Urinary bladder (tissue), 4 donors: Measurements from ENCODE around the gene CCS. TPM values are rescaled to one million over a fixed set of nuclear protein-coding genes. Genes with fewer than 3 reads are reported as not detected.
"Not testable (repeated sequence)": the region's sequence is repeated elsewhere in the genome, so short reads cannot be mapped to it uniquely, and the experiment has no call there.

ENCODE experiments used
- DNase-seq: peaks from one replicate; pipeline ENCODE4 v3.0.0-alpha.2; 2015; ENCODE audit errors: extremely low spot score
- H3K27ac ChIP-seq: one replicate; pipeline ENCODE4 v1.5.1; 2013; ENCODE audit warnings: low read depth, mild to moderate bottlenecking, moderate library complexity
- H3K36me3 ChIP-seq: one replicate; pipeline ENCODE4 v1.6.1; 2013; ENCODE audit warnings: mild to moderate bottlenecking, moderate library complexity; ENCODE audit not compliant: insufficient read depth
- H3K4me1 ChIP-seq: one replicate; pipeline ENCODE4 v1.6.1; 2013; ENCODE audit warnings: mild to moderate bottlenecking, moderate library complexity; ENCODE audit not compliant: insufficient read depth
- H3K4me3 ChIP-seq: one replicate; pipeline ENCODE4 v1.5.1; 2013; ENCODE audit warnings: low read depth, low read length
- WGBS: extraction: QIAGEN DNeasy Blood & Tissue Kit; methylation state at CpG from one replicate; pipeline ENCODE4 v1.1.7; 2013; 5-methylcytosine and 5-hydroxymethylcytosine counted together
- polyA plus RNA-seq: library from polyadenylated mRNA; stranded (reverse); fragments of 200-250 nt; gene quantifications from one replicate; pipeline ENCODE4 v1.2.3, GENCODE V29; 2013
- total RNA-seq: library from RNA; depleted of rRNA; stranded (reverse); fragments of >200 nt; gene quantifications from one replicate; pipeline ENCODE4 v1.2.3, GENCODE V29; 2014
- donor health status: healthy with polysubstance abuse.
- donor health status: healthy.

CCS gene
- total and polyA plus RNA-seq, 2 donors: 31.7 to 64.7 TPM

DNA sequence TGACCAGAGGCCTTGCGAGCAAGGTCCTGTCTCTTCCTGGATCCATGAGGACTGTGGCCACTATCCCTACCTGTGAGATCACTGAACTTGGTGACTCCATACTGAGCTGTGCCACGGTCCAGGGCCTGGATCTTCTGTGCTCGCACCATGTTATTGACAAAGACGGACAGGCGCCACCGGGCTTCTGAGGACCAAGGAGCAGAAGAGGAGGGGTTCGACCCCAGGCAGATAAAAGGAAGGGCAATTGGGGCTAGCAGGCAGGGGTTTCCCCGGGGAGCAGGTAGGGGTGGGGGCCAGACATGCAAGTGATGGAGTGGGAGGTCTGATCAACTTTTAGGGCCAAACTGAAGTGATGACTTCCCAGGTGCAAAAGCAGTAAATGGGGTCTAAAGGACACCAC is 26.8 kb upstream of the CCS start:
- DNase-seq: no peak
- Histone ChIP-seq H3K36me3 (no peaks in the 10 kb centered on the region), H3K27ac (no peak overlapping the region), H3K4me3 (no peak overlapping the region), H3K4me1 (peaks cover 2% of the 10 kb centered on the region)
- WGBS: 95% methylated on average over 8 of the region's 8 CpGs

- H3K4me1 ChIP-seq: peaks cover 2% of the 10 kb centered on the region
- peak overlapping the region; percentile 68 for H3K4me3 ChIP-seq
- DNase-seq: no peak
- no peaks in the 10 kb centered on the region for H3K36me3 ChIP-seq
- no peak overlapping the region for H3K27ac ChIP-seq
- WGBS: 59% methylated on average over 15 of the region's 15 CpGs
Measured at GRCh38 chr11:66567787-66568123, 25.2 kb upstream of the CCS start.

GRCh38 chr11:66568124-66568916 is 24.7 kb upstream of the CCS start, which contains the start of gene CTSF:
TSS of gene CTSF (minus strand) at chr11:66568606. CDS start at chr11:66568486, 120 bp downstream.
- H3K4me1 ChIP-seq: peaks cover 2% of the 10 kb centered on the region
- no peak for DNase-seq
- WGBS: 3% methylated on average over 77 of the region's 77 CpGs
- H3K36me3 ChIP-seq: no peaks in the 10 kb centered on the region
- H3K27ac ChIP-seq: no peak within 1 kb of the TSS
- peak within 1 kb of the TSS; percentile 68 for H3K4me3 ChIP-seq

DNA sequence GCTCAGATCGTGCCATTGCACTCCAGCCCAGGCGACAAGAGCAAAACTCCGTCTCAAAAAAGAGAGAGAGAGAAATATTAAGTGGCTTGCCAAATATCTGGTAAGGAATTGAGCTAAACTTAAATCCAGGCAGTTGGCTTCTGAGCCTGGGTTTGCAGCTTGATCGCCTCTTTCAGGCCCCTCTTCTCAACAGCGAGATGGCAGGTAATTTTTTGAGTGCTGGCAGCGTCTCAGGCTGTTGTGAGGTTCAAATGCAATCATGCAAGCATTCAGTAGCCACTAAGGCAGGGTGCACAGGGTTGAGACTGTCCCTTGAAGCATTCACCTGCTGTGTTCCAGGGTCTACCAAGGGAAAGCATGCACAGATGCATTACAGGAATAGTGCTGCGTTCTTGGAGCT is 23.9 kb upstream of the CCS start:
- 85% methylated on average over 7 of the region's 7 CpGs for WGBS
- H3K27ac ChIP-seq: no peak overlapping the region
- no peaks in the 10 kb centered on the region for H3K36me3 ChIP-seq
- DNase-seq: no peak
- no peak overlapping the region for H3K4me3 ChIP-seq
- peaks cover 2% of the 10 kb centered on the region for H3K4me1 ChIP-seq

DNA sequence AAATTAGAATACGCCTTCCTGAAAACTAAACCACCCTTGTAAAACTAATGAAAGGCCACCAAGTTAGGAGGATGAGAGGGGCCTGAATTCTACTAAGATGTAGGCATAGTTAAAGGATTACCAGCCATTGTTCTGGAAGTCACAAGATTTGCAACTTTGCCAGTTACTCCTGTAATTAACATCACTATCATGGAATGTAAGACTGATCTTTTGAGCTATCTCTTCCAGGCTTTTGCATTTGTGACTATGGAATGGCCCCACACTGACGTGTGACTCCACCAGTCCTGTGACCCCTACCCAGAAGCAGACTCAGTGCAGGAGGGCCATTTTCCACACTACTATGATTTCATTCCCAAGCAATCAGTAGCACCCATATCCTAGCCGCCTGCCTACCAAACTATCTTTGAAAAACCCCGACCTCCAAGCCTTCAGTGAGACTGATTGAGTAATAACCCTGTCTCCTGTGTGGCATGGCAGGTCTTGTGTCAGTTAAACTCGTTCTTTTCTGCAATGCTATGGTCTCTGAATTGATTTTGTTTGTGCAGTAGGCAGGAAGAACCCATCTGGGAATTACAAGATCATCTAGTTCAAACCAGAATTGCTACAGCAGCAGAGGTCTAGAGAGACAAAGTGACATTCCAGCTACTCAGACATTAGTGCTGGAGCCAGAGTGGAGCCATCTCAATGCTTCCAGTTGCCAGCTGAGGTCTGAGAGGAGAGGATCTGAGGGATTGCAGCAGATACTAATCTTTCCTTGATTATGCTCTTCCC is 22.7 kb upstream of the CCS start:
- 54% methylated on average over 5 of the region's 5 CpGs for WGBS
- DNase-seq: no peak
- Histone ChIP-seq H3K4me3 (no peak overlapping the region), H3K36me3 (no peaks in the 10 kb centered on the region), H3K27ac (no peak overlapping the region), H3K4me1 (peaks cover 2% of the 10 kb centered on the region)

DNA sequence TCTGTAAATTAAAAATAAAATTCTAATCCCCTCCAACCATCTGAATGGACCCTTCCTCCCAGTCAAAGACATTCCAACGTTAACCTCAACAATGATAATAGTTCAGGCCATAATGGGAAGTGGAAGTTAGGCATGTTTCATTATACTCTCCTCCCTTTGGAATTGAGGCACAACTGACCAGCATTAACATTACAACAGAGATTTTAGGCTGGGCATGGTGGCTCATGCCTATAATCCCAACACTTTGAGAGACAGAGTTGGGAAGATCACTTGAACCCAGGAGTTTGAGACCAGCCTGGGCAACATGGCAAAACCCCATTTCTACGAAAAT is 22.2 kb upstream of the CCS start:
- WGBS: 62% methylated on average over 2 of the region's 2 CpGs

DNA sequence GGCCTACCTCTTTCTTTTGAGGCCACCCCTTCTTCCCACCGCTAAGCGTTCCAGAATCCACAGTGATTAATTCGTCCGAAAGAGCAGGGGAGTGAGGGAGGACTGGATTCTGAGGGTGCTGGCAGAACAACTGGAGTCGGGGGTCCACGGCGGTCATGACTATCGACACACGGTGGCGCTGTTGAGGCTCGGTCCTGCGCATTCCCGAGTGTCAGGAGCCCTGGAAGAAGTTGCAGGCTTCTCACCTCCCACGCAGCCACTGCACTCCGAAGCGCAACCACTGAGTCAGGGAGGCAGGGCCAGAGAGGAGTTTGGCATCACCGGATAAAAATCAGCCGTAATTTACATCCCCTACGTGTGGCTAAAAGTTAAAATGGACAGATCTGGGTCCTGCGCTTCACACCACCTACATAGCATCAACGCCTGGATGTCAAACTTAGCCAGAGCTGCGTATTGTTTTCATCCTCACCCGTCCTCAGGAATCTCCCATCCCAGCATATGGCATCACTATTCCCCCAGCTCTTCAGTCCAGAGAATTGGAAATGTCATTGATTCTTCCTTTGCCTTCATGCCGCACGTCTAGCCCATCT is 13.9 kb upstream of the CCS start:
- Histone ChIP-seq H3K36me3 (no peaks in the 10 kb centered on the region), H3K27ac (no peak overlapping the region), H3K4me1 (no peaks in the 10 kb centered on the region), H3K4me3 (no peak overlapping the region)
- DNase-seq: no peak
- 16% methylated on average over 25 of the region's 25 CpGs for WGBS

More for the DNA sequence above, 22.2 kb upstream of the CCS start:
- Histone ChIP-seq H3K4me3 (no peak overlapping the region), H3K36me3 (no peaks in the 10 kb centered on the region), H3K27ac (no peak overlapping the region), H3K4me1 (peaks cover 2% of the 10 kb centered on the region)
- DNase-seq: no peak

- no peak overlapping the region for H3K27ac ChIP-seq
- DNase-seq: no peak
- 78% methylated on average over 5 of the region's 5 CpGs for WGBS
- H3K4me3 ChIP-seq: no peak overlapping the region
- H3K4me1 ChIP-seq: no peaks in the 10 kb centered on the region
- H3K36me3 ChIP-seq: no peaks in the 10 kb centered on the region
Measured at GRCh38 chr11:66580803-66581202, 12.2 kb upstream of the CCS start.

DNA sequence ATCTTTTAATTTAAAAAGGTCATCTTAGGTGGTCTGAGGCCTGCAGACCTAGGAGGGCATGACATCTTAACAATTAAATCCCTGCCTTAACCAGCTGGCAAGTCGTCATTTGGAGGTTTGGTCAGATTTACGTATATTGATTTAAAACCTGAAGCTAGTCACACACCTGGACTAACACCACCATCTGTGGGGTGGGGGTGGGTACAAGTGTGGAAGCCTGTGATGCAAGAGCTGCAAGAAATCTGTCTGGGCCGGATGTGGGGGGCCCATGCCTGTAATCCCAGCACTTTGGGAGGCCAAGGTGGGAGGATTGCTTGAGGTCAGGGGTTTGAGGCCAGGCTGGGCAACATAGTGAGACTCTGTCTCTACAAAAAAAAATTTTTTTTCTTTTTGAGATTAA is 11.7 kb upstream of the CCS start:
- Histone ChIP-seq H3K36me3 (no peaks in the 10 kb centered on the region), H3K27ac (no peak overlapping the region), H3K4me1 (no peaks in the 10 kb centered on the region), H3K4me3 (no peak overlapping the region)
- no peak for DNase-seq
- 81% methylated on average over 3 of the region's 3 CpGs for WGBS

DNA sequence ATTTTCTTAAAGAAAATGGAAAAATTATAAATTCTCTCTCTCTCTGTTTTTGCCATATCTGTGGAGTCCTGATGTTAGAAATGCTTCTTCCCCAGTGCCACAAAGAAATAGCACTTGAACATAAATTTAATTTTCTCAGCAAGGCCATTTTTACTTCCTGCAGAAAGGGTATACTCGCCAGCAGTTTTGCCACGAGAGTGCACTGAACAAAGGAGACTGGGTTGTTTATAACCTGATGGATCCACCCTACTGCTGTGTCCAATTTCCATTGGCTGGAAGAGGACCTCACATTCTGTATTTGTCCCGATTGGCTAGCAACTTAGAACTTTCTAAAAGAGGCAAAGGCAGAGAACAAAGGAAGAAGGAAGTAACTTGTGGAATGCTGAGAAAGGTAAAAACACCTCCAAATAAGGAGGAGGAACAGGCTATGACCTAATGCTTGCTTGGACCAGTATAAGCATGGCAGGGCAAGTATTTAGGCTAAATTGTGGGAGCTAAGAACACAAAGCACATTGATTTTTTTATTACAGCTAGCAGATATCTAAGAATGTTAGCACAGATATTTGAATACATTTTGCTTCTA is 10.3 kb upstream of the CCS start:
- H3K27ac ChIP-seq, DNase-seq, H3K4me1 ChIP-seq, H3K4me3 ChIP-seq, H3K36me3 ChIP-seq: not testable (repeated sequence)
- 89% methylated on average over 3 of the region's 3 CpGs for WGBS

- not testable (repeated sequence) for H3K4me3 ChIP-seq, H3K27ac ChIP-seq, DNase-seq, H3K4me1 ChIP-seq, H3K36me3 ChIP-seq
- WGBS: 79% methylated on average over 1 of the region's 1 CpG
Measured at GRCh38 chr11:66585447-66585846, 7.5 kb upstream of the CCS start.

GRCh38 chr11:66586136-66586535 is 6.8 kb upstream of the CCS start:
- no peak for DNase-seq
- Histone ChIP-seq H3K4me1 (no peaks in the 10 kb centered on the region), H3K36me3 (no peaks in the 10 kb centered on the region), H3K4me3 (no peak overlapping the region), H3K27ac (no peak overlapping the region)
- WGBS: 59% methylated on average over 2 of the region's 2 CpGs

GRCh38 chr11:66589315-66589714 is 3.7 kb upstream of the CCS start:
- not testable (repeated sequence) for DNase-seq, H3K27ac ChIP-seq

More at GRCh38 chr11:66589315-66589714, 3.7 kb upstream of the CCS start:
- 72% methylated on average over 2 of the region's 2 CpGs for WGBS
- H3K36me3 ChIP-seq, H3K4me1 ChIP-seq, H3K4me3 ChIP-seq: not testable (repeated sequence)
